GM23248 (cell line): ENCODE data around the gene CCNY.

Experiments used
- EZH2 ChIP-seq: fragments of 200-600 bp; sonication (generic); IDR thresholded peaks from 2 replicates; pipeline ENCODE4 v1.6.1; 2018; ENCODE audit warnings: antibody characterized with exemption, mild to moderate bottlenecking; ENCODE audit not compliant: insufficient read depth, poor library complexity, severe bottlenecking
- EZH2phosphoT487 ChIP-seq: fragments of 200-600 bp; sonication (generic); IDR thresholded peaks from 2 replicates; pipeline ENCODE4 v1.6.1; 2018; ENCODE audit warnings: antibody characterized with exemption, moderate library complexity, mild to moderate bottlenecking, low read depth; ENCODE audit not compliant: insufficient read depth

GRCh38 chr10:35369049-35369611 lies 32.8 kb downstream of the CCNY start:
- TF ChIP-seq EZH2 (no peak), EZH2phosphoT487 (no peak)
